Right hindlimb (tissue), 1 donor: Measurements from ENCODE around the gene GLB1L.
"Not testable (repeated sequence)": the region's sequence is repeated elsewhere in the genome, so short reads cannot be mapped to it uniquely, and the experiment has no call there.

Experiments used
- DNase-seq: peaks from one replicate; pipeline ENCODE4 v3.0.0-alpha.2; 2018

Gene GLB1L

DNA sequence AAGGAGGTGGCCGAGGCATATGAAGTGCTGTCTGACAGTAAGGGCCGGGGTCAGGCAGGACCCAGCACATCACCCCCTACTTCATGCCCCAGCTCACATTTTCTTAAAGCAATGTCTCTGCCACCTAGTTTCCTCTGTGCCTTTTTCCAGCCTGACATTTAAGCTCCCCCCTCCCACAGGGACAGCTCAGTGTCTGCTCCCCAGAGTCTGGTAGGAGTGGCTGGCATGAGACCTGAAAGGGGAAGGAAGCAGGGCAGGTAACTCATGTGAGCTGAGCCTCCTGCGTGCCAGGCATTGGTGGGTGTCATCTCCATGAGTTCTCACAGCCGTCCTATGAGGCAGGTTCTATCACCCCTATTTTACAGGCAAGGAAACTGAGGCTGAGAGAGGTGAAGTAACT, 35.4 kb upstream of the GLB1L start:
- no peak for DNase-seq

DNA sequence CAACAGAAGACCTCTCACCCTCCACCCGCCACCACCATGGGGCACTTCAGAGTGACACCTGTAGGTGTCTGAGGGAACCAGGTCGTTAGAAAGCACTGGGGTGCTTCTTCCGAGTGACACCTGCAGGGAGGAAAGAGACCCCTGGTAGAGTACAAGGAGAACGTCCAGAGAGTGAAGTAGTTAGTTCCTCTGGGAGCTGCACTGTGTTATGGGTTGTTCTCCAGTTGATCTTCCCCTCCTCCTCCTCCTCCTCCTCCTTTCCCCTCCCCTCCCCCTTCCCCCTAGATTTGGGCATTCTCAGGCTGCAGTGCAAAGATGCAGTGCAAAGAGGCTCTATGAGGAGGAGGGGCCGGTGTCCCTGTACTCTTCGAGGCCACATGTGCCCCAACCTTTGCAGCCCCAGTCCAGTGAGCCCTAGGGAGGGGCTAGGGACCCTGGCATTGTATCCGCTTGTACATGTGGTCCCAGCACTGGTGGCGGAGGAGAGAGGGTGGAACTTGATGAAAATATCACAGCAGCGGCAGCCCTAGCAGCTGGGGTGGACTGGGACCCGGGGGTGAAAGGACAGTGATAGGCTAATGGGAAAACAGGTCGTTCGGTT, 34.8 kb upstream of the GLB1L start:
- DNase-seq: no peak

DNA sequence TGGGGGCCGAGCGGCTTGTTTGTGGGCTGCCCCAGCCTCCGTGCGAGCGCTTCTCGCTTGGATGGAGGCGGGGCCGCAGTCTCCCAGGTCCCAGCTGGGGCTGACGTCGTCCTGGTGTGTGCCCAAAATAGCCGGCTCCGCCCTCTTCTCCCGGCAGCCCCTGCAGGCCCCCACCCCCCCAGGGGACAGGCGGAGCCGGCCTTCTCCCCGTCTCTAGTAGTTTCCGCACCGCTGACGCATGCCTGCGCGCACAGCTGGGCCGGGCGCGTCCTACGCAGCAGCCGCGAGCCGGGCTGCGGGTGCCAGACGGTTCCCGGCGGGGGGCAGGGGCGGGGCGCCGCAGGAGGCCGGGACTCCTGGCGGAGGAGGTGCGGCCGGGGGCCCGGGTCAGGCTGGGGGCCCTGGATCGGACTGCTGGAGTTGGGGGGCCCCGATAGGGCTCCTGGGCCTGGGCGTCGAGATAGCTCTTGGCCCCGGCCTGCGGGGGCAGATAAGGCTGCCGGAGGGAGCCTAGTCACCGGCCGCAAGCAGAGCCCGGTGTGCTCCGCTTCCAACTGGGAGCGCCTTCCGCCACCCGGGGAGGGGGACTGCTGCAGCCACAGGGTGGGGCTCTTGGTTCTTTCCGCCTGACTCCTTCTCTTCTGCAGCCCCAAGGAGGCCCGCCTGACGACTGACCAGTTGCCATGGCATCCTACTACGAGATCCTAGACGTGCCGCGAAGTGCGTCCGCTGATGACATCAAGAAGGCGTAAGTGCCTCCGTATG, 34.1 kb upstream of the GLB1L start, which contains the start of gene DNAJB2:
DNAJB2 (plus strand) TSS at position 216 of the 765 bp plus-strand sequence; CDS start at position 684, 468 bp downstream.
- DNase-seq: peak; percentile 99

DNA sequence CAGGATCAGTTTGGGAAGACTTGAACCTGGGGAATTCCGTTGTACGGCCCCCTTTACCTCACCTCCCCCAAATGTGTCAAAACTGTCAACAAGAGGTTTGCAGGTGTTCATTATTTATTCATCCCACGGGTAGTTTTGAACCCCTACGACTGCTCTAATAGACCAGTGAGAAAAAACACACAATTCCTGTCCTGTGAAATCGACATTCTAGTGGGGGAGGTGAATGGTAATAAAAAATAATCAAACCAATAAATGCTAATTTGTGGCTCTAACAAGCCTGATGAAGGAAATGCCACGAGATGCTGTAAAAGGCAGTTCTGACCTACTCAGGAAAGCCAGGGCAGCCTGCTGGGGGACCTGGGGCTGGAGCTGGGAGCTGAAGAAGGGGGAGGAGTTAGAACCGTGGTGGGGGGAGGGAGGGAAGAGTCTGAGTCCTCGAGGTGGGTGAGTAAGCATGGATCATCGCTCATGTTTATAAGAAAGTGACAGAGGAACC, 33.5 kb upstream of the GLB1L start:
- no peak for DNase-seq

DNA sequence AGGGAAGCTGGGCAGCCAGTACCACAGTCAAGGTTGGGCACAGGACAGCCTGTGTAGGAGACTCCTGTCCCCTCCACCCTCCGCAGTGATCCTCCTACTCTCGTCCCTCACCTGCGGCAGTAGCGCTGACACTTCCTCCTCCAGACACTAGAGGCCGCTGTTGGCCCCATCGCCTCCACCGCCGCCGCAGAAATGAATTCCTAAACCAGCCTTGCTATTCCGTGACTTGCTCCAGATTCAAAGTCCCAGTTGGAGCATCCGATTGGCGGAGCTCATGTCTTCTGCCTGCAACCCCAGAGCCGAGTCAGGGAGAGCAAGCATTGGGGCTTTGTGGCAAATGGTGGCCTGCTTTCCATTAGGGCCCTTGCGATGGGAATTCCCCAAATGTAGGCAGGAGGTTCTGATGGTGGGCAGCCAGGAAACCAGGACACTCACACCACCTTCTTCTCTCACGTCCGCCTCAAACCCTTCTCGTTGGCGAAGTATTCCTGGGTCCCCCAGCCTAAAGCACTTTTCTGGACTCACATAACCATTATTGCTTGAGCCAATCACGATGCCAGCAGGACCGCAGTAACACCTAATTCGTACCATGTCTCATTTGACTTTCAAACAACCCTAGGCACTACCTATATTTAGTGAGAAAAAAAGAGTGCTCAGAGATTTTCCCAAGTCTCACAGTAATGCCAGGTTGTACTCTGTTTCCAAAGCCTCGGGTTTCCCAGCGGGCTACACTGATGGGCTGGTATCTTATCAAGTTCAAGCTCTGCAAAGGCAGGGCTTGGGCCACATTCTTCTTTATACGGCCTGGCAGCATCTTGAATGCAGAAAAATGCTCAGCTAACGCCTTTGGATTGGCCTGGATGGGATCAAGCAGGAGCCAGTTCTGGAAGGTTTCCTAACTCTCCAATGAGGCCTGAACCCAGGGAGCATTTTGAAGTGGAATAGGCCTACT, 32.7 kb upstream of the GLB1L start:
- DNase-seq: peak; percentile 87

DNA sequence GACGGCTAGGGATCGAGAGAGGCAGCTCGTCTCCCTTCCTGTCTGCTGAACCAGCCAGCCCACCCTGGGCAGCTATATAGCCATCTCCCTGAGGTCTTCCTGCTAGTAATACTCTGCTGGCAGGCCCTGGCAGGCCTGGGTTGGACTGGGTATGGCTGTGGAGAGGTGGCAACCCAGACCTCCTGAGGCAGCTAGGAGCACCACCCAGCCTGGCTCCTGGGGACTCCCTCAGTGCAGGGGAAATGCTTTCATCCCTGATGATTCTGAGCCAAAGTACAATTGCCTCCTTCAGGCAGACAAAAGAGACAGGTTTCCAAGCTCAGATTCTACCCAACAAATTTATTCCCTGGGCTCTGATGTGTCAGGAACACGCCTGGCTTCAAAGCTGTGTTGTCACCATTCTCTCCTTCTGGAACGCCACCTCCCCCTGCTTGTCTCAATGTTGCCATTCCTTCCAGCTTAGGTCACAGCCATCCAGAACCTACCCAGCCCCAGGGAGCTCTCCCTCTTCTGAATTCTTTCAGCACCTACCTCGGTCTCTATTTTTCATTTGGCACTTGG, 29.2 kb upstream of the GLB1L start:
- DNase-seq: no peak

DNA sequence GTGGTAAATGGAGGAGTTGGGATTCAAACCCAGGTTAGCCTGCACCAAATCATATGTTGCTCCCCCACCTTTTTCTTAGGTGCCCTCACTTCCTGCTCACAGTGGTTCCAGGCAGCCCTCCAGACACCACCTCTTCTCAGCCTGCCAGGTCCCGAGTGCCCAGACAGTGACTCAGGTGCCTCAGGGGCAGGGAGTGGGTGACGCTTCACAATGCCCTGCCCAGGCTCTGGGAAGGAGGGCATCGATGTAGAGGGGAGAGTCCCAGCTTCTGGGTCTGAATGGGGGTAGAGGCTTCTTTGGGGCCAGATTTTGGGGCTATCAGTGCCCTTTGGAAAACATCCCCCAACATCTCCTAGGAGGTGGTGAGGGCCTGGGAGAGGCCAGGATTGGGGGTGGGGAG, 28.7 kb upstream of the GLB1L start:
- no peak for DNase-seq

DNA sequence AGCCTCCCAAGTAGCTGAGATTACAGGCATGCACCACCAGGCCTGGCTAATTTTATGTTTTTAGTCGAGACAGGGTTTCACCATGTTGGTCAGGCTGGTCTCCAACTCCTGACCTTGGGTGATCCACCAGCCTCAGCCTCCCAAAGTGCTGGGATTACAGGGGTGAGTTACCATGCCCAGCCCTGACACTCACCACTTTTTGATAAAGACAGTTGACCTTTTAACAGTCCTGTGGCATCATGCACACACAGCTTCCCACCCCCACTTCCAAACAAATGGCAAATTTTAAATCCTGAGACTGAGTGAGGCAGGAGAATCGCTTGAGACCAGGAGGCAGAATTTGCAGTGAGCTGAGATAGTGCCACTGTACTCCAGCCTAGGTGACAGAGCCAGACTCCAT, 27.8 kb upstream of the GLB1L start:
- no peak for DNase-seq

DNA sequence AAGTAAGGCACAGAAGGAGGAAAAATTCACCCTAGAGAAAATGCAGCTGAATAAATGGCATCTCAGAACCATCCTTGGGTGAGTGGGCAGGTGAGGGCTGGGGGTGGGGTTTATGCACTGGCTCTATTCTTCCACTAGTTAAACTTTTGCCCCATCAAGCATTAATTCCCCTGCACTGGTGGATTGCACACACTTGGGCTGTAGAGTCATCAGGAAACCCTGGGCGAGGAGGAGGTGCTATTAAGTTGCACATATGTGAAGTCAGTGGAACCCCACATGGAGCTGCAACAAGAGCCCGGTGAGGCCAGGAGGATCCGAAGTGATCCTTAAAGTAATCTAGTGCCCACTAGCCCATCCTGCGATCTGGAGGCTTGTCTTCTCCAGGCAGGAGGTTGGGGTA, 27.1 kb upstream of the GLB1L start:
- DNase-seq: no peak

DNA sequence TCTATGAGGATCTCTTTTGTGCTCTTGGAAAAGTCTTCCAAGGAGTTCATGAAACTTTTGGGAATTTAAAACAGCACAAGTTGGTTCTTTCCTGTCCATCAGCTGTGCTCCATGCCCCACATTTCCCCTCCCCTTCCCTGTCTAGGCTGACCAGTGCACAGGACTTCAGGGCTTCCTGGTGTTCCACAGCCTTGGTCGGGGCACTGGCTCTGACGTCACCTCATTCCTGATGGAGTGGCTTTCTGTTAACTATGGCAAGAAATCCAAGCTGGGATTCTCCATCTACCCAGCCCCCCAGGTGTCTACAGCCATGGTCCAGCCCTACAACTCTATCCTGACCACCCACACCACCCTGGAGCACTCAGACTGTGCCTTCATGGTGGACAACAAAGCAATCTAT, 25.8 kb upstream of the GLB1L start:
- no peak for DNase-seq

DNA sequence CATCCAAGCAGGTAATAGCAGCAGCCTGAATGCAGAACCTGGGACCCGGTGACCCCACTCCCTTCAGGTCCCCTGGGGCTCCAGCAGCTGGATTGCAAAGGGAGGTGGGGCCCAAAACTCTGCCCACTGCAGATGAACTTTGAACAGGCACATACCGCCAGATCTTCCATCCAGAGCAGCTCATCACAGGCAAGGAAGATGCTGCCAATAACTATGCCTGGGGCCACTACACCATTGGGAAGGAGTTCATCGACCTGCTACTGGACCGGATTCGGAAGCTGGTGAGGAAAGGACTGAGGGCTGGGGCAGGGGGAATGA, 24.8 kb upstream of the GLB1L start:
- no peak for DNase-seq

DNA sequence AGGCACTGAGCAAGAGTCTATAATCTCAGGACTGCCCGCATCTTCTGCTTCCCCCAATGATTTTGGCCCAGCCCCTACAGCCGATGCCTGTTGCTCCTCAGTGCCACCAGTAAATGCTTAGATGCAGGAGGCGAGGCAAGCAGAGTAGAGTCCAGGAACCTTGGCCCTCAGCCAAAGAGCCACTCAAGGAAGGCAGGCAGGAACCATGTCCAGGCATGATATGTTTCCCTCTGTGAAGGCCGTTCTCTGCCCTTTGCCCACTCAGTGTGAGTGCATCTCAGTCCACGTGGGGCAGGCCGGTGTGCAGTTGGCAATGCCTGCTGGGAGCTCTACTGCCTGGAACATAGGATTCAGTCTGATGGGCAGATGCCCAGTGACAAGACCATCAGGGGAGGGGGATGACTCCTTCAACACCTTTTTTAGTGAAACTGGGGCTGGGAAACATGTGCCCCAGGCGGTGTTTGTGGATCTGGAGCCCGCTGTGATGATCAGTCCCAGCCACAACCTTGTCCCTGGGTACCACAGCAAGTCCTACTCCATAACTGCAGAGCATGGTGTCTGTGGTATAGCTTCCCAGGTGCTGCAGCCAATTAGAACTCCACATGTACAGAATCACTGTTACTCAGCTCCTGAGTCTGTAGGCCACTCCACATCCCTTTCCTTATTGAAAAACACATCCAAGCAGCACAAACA, 24.3 kb upstream of the GLB1L start:
- no peak for DNase-seq

DNA sequence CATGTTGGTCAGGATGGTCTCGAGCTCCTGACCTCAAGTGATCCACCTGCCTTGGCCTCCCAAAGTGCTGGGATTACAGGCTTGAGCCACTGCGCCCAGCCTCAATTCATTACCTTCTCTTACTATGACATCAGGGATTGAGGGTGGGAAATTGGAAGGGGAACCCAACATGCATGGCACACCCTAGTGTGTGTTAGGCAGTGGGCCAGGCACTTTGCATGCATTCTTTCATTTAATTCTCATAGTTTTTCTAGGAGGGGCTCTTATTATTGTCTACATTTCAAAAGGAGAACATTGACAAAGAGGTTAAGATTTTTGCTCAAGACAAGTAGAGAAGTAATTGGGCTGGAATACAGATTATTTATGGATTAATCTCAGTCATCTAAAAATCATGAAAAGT, 23.1 kb upstream of the GLB1L start:
- DNase-seq: no peak

DNA sequence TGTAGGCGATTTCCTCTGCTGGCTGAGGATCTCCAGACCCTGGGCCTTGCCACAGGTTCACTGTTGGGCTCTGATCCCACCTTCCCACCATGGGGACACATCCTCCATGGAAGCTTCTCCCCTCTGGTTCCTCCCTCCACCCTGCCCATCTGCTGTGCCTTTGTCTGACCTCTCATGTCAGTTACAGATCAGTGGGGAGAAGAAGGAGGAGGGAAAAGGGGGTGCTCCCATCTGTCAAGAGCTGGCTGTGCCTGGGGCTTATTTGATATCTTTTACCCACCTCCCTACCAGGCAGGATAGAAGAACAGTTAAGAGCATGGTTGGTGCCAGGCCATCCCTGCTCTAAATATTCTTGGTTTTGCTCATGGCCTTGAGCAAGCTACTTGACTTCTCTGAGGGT, 21.6 kb upstream of the GLB1L start:
- no peak for DNase-seq

DNA sequence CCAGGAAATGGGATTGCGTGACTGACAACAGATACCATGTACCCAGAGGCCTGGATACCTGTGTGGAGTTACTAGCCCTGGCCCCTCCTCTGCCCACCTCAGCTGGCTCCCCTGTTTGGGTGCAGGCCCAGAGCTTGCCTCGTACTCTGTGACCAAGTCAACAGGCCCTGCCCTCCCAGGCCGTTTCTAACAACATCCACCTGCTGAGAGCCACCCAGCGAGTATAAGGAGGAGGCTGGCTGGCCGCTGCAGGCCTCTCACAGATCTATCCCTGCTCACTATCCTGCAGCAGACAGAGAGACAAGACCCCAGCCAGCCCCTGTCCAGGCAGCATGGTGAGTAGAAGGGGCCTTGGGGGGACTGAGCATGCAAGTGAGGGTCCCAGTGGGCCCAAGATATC, 21.0 kb upstream of the GLB1L start:
- DNase-seq: no peak

DNA sequence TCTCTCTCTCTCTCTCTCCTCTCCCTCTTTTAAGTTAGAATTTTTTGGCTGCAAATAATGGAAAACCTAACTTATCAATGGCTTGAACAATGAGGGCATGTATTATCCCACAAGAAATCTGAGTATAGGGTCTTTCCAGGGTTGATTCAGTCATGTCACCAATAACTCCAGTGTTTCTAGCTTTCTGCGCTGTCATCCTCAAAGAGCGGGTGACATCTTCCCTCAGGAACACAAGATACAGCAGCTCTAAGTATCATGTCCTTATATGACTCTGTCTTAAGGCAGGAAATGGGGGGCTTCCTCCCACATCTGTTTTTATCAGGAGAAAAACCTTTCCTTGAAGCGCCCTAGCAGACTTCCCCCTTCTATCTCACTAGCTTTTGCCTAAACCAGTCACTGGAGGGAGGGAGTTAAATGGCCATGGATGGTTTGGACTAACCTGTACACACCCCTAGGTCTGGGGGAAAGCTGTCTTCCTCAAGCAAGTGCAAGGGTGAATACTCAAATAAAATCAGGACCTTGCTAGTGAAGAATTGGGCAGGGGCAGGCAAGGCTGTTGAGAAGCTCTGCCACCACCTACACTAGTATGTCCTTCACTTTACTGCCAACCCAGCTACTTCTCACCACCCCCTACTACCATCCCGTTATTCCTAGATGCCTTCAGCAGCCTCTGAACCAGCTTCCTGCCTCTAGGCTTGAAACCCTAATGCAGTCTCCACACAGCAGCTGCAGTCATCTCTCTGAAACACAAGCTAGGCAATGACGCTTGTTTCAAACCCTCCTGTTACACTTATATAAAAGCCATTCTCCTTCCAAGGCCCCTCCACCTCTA, 16.0 kb upstream of the GLB1L start:
- DNase-seq: no peak

DNA sequence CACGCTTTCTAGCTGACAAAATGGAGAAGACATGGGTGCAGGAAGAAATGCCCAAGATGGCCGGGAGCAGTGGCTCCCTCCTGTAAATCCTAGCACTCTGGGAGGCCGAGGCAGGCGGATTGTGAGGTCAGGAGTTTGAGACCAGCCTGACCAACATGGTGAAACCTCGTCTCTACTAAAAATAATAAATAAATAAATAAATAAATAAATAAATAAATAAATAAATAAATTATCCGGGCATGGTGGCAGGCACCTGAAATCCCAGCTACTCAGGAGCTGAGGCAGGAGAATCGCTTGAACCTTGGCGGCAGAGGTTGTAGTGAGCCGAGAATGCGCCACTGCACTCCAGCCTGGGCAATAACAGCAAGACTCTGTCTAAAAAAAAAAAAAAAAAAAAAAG, 13.7 kb upstream of the GLB1L start:
- not testable (repeated sequence) for DNase-seq

DNA sequence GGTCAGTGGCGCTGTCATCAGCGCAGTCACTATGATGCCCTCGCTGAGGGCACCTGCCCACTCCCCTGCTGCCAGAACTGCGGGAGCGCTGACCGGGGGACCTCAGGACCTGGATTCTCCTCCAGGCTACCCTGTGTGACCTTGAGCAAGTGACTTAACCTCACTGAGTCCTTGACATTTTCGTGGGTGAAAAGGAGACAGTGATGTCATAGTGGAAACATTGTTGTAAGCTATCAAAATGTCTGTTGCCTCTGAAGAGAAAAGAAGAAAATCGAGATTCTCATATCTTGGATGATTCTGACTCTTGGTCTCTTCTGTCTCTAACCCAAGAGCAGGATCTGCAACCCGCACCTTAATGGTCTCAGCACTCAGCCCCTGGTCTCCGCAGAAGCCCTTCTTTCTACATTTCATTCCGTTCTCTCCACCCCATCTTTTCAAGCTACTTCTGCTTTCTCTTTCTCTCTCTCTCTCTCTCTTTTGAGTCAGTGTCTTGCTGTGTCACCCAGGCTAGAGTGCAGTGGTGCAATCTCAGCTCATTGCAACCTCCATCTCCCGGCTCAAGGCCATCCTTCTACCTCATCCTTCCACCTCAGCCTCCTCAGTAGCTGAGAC, 9.5 kb upstream of the GLB1L start:
- DNase-seq: no peak

DNA sequence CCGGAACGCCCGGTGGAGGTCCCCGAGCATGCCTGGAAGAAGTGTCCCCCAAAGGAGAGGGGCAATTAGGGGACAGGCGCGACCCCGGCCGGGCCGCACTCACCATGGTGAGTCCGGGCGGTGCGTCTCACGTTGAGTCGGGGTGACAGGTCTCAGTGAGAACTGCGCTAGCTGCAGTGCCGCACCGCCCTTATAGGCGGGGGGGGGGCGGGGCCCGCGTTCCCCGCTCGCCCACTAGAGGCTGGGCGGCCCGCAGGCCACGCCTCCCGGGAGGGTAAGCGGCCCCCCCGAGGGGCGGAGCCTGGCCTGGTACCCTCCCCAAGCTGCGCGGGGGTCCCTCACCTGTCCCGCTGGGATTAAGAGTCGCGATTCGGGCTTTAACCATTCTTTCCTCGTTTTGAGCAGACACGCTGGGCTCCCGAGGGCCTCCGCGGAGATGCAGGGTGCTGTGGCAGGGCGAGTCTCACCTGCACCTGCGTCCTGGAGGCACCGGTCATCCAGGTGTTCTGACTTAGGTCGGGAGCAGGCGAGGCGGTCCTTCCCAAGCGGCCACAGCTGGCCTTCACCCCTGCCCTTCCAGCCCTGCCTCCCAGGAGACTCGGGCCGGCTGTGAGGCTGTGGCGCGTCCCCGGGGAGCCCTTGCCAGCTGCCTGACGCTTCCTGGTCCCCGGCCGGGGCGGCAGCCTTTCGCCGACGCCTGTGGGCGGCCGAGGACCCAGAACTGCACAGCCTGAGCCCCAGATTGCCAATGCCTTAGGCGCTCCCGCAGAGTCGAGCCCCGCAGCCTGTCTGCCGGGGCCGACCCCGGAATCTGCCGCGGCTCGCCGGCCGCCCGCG, 8.7 kb upstream of the GLB1L start, which contains the start of gene TUBA4A:
TUBA4A (minus strand) TSS at position 166 of the 837 bp plus-strand sequence; CDS start at position 106, 60 bp downstream.
- peak; percentile 65 for DNase-seq
